HS-27A (cell line): Measurements from ENCODE around the gene HTRA3.

Experiments used
- DNase-seq: peaks from one replicate; pipeline ENCODE4 v3.0.0-alpha.2; 2012; ENCODE audit warnings: low read depth, missing footprints

The HTRA3 gene

DNA sequence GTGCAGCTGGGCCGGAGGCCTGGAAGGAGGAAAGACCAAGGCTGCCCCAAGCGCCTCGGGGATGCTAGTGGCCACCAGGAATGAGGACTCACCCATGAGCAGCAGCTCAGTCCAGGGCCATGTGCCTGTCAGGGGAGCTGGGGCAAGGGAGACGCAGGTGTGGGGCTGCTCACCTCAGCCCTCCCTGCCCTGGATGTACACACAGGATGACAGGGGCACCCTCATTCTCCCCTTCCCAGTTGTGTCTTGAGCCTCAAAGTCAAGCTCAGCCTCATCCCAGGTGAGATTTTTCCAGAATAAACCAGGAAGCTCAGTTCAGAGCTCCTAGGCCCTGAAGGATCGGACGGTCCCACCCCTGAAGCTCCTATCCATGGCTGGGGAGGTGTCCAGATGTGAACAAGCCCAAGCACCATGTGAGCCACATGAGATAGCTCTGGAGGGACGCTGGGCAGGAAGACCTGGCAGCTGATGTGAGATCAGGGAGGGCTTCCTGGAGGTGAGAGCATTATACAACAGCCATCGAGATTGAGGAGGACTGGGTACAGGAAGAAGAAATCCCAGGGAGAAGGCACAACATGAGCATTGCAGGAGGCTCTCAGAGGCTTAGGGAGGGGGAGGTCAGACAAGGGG is 23.0 kb downstream of the HTRA3 start:
- DNase-seq = no peak

DNA sequence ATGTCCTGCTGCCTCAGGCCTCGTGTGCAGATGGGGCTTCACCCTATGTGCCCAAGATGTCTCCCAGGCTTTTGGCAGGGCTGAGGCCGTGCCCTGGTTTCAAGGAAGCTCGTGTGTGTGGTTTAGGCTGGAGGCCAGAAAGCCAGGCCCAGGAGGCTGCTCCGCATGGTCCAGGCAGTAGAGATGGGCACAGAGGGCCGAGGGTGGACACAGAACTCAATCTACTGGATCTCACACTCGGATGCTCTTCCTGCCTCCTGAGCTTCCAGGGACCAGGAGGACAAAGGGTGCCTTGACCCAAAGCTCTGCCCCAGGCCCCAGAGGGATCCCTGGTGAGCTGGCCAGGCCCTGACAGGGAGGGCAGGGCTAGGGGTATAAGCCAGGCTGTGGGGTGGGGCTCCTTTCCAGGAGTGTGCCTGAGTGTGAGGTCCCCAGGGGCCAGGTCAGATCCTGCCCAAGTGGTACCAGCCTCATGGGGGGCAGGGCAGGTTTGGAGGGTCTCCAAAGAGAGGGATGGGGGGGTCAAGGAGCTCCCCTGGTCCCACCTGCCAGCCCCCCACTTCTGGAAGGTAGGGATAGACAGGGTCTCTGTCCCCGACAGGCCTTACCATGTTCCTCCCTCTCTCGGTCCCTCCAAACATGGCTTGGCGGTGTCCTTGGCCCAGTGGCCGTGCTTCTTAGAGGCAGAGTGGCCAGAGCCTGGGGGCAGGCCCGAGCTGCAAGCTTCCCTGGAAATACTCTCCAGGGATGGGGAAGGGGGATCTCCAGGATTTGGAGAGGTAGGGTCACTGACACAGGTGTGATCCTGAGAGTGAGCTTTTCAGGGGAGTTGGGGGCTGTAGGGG is 23.8 kb downstream of the HTRA3 start:
- no peak for DNase-seq

DNA sequence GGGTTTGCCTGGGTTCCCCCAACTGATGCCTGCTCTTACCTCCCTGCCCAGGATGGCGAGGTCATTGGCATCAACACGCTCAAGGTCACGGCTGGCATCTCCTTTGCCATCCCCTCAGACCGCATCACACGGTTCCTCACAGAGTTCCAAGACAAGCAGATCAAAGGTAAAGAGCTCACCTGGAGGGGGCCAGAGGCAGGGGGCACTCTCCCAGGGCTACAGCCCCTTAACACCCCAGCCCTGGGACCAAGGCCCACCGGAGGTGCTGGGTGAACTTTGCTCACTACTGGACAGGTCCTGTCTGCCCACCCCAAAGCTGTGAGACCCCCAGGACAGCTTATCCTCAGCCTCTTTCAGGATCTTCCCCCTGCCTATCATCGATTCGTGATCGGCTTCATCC is 24.5 kb downstream of the HTRA3 start:
- DNase-seq = no peak

DNA sequence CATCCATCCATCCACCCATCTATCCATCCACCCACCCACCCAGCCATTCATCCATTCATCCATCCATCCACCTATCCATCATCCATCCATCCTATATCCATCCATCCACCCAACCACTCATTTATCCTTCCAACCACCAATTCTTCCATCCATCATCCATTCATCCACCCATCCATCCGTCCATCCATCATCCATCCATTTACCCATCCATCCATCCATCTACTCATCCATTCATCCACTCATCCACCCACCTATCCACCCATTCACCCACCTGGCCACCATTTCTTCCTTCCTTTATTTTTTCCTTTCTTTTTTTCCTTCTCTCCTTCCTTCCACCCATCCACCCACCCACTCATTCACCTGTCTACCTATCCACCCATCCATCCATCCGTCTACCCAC is 25.2 kb downstream of the HTRA3 start:
- DNase-seq = no peak

DNA sequence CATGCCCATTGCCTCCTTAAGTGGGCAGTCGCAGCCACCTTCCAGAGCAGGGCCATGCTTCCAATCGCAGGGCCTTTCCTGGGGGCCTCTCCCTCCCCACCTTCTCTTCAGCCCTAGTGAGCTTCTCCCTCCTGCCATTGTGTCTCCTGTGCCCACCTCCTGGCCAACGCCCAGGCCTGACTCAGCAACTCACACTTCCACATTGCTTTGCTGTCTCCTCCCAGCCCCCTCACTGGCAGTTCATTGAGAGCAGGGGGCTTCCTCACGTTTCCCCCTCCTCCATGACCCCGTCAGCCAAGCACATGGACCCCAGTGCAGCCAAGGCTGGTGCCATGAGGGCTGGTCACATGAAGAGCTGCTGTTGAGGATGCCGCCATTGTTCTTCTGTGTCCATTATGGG is 25.9 kb downstream of the HTRA3 start:
- no peak for DNase-seq

DNA sequence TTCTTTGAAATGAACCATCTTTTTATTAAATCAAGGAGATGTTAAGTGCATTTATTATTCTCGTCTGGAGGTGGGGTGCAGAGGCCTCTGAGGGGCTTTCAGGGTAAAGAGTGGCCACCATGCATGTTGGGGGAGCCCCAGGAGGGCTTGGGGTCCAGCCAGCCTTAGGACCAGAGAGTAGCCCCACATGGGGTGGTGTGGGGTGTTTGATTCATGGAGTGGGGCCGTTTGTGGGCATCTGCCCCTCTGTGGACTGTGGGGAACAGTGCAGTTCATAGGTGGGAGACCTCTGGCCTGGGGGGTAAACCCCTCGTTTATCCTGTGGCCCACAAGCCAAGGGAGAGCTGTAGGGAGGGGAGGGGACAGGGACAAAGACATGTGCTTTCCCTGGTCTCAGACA is 26.9 kb downstream of the HTRA3 start:
- DNase-seq = no peak

DNA sequence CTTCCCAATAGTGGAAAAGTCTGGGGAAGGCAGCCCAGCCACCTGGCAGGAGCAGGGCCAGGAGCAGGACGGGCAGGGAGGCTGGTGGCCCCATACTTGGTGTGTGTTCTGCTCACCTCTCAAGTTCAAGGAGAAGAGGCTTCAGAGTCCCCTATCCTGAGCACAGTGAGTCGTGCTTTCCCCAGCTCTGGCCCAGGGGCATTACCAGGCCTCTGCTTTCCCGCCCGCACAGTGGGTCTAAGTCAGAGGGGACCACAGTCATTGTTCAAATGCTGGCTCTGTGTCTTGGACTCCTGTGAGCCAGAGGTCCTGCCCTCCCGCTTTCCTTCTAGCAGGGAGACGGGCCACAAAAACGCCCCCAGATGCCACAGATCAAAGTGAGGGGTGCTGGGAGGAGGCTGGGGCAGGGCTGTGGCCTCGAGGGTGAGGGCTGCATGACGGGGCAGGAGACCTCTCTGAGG is 27.6 kb downstream of the HTRA3 start:
- no peak for DNase-seq

DNA sequence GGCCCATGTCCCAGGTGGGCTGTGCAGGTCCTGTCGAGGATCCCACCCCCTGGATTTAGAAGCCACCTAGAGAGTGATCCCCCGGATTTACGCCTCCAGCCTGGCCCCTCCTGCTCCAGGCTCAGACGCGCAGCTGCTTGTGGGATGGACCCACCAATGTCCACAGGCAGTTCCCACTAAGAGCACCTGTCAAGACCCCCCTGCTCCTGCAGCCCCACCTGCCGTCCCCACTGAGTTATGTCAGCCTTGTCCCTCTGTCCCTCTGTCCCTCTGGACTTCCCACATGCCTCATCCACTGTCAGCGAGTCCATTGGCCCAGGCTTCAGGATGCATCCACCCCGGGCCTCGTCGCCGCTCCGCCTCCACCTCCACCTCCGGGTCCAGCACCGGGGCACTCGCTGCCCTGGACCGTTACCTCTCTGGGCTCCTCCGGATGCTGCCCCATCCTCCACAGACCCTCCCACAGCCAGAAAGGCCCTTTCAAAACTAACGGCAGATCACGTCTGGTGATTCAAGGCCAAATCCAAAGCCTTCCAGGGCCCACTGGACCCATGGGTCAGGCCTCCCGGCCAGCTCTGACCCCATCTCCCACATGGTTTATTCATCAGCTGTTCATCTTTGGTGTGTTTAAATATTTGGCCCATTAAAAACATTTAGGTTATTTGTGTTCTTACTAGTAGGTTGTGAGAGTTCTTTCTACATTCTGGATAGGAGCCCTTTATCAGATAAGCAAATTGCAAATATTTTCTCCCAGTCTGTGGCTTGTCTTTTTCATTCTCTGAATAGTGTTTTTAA is 28.3 kb downstream of the HTRA3 start:
- DNase-seq = no peak

DNA sequence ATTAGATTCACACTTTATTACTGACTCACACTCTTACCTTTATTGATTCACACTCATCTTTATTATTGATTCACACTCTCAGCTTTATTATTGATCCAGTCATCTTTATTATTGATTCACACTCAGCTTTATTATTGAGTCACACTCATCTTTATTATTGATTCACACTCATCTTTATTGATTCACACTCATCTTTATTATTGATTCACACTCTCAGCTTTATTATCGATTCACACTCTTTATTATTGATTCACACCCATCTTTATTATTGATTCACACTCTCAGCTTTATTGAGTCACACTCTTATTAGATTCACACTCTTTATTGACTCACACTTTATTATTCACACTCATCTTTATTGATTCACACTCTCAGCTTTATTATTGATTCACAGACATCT is 31.3 kb downstream of the HTRA3 start:
- no peak for DNase-seq

DNA sequence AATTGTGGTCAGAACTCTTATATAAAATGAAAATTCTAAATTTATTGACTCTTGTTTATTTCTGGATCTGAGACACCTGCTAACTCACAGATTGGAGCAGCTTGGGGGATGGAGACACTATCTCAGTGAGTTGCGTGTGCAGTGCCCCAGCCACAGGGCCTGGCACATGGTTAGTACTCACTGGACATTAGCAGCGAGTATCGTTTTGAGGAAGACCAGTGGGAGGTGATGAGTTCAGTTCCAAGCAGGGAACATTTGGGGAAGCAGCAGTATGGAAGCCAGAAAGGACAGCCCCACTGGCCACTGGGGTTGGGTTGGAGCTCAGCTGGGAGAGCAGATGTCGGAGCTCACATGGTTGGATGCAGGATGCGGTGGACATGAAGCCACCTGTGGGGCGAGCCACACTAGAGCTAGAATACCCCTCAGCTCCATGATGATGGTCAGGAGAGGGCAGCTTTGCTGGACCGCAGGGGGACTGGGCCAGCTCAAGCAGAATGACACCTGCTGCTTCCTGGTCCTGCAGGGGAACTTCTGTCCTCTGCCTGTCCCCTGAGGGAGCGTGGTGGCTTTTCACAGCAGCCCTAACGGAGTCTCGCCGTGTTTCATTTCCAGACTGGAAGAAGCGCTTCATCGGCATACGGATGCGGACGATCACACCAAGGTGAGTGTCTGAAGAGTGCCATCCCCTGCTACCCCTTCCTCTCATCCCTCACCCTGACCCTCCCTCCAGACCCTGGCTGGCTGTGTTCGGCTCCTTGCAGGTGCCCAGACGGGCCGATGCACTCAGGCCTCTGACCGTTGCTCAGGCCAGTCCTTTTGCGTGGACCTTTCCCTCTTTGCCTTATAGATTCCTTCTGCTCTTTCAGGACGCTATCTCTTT is 32.5 kb downstream of the HTRA3 start:
- DNase-seq = no peak

DNA sequence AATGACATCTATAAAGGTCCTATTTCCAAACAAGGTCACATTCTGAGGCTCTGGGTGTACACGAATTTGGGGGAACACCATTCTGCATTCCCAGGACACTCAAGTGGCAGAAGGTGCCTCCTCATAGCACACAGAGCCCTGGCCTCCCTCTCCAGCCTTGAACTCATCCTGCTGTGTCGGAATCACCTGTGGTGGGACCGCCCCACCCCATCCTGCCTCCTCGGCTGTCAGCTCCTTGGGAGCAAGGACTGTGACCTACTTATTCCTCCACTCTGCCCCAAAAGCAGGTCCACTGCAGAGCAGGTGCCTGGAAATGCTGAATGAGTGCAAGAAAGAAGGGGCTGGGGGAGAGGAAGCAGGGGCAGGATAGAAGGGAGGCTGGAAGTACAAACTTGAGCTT is 33.5 kb downstream of the HTRA3 start:
- DNase-seq = no peak

DNA sequence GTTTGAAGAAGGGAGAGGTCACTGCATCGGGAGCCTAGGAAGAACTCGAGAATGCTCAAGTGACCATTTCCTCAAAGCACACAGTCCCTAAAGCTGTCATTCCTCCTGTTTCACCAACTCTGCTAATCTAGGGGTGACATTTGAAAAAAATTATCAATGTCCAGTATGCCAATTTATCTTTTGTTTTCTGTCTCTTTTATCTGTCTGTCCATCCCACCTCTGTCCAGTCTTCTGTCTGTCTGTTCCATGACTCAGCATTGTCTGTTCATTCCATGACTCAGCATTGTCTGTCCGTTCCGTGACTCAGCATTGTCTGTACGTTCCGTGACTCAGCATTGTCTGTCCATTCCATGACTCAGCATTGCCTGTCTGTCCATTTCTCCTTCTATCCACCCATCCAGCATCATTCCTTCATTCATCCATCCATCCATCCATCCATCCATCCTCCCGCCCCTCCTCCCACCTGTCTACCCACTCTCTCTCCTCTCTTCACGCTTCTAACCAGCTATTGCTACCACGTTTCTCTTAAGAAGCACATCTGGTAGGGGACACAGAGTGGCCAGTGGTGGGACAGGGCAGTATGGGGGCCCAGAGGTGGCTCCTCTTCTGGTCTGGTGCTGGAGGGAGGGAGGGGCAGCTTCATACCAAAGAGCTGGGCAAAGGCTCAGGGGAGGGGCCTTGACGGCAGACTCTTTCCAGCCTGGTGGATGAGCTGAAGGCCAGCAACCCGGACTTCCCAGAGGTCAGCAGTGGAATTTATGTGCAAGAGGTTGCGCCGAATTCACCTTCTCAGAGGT is 34.1 kb downstream of the HTRA3 start:
- peak; percentile 39 for DNase-seq

DNA sequence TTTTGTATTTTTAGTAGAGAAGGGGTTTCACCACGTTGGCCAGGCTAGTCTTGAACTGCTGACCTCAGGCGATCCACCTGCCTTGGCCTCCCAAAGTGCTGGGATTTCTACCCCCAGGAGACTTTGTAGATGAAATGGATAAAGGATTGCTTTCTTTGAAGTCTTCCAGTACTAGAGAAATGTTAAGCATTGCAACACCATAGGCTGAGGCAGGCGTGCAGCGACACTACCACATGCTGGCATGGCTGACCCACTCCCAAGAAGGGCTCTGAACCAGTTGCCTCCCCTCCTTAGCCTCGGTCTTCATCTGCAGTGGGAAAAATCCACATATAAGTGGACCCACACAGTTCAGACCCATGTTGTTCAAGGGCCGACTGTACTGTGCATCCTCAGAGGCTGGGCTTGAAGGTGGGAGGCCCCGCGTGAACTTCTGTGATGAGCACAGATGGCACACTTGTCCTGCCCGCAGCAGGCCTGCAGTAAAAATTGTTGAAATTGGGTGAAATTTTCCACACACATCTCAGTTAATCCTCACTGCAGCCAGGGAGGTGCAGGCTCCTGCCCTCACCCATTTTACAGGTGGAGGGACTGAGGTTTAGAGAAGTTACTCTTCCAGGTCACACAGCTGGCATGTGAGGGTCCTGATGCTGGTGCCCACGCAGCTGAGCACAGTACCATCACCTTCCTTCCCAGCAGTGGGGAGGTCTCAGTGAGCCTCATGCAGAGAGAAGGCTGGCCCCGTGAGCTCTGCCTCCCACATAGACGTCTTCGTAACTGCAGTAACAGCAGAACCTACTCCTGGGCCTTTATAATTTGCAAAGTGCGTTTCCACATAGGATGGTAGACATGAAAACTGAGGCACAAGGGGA is 35.5 kb downstream of the HTRA3 start:
- no peak for DNase-seq

DNA sequence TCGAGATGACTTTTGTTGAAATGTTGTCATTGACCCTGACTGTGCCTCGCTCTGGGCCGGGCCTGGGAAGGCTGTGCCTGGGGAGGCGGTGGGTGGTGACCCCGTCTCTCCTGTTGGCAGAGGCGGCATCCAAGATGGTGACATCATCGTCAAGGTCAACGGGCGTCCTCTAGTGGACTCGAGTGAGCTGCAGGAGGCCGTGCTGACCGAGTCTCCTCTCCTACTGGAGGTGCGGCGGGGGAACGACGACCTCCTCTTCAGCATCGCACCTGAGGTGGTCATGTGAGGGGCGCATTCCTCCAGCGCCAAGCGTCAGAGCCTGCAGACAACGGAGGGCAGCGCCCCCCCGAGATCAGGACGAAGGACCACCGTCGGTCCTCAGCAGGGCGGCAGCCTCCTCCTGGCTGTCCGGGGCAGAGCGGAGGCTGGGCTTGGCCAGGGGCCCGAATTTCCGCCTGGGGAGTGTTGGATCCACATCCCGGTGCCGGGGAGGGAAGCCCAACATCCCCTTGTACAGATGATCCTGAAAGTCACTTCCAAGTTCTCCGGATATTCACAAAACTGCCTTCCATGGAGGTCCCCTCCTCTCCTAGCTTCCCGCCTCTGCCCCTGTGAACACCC is 36.4 kb downstream of the HTRA3 start:
- no peak for DNase-seq

DNA sequence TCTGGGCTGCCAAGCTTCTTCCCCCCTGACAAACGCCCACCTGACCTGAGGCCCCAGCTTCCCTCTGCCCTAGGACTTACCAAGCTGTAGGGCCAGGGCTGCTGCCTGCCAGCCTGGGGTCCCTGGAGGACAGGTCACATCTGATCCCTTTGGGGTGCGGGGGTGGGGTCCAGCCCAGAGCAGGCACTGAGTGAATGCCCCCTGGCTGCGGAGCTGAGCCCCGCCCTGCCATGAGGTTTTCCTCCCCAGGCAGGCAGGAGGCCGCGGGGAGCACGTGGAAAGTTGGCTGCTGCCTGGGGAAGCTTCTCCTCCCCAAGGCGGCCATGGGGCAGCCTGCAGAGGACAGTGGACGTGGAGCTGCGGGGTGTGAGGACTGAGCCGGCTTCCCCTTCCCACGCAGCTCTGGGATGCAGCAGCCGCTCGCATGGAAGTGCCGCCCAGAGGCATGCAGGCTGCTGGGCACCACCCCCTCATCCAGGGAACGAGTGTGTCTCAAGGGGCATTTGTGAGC is 37.0 kb downstream of the HTRA3 start:
- no peak for DNase-seq

DNA sequence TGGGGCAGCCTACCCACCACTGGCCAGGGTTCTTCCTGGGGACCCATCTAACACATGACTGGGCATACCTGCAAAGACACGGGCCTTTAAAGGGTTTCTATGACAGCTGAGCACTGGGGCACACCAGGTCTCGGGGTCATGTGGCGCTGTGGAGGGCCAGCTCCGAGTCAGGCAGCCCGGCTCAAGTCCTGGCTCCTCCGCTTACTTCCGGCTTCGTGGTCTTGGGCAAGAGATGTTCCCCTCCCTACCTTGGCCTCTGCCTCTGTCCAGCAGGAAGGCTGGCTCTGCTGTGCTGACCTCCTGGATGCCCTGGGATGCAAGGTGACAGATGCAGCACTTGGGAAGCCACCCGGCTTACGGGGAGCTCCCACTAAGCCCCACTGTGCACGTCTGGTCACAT is 37.6 kb downstream of the HTRA3 start:
- no peak for DNase-seq

DNA sequence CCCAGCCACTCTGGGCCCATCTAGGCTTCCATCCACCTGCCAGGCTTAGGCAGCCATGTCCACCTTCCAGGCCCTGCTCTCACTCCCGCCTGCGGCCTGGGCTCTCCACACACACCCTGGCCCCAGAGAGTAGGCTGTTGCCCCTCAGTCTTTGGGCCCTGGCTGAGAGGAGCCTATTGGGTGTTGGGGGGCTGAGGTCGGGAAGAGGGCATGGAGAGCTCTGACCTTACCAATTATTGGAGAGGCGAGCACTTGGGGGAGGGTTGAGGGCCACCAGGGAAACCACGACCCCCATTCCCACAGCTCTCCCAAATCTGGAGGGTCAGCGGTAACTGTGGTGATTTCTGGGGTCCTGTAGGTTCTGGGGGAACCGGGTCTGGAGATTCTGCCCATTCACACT is 38.2 kb downstream of the HTRA3 start:
- DNase-seq = no peak

DNA sequence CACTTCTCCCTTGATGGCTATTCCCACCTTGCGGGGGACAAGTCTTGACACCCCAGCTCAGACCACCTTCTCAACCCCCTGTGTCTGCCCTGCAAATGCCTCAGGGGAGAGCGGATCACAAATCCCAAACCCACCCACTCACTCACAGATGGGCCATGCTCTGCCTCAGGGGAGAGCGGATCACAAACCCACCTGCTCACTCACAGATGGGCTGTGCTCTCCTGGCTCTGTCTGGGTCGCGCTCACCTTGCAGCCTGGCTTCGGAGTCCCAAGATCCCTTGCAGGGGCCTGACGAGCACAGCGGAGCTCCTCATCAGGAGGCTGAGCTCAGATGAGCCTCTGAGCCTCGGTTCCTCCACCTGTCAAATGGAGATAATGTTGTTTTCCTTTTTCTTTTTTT is 38.6 kb downstream of the HTRA3 start:
- DNase-seq = no peak
